Skeletal muscle tissue (tissue), 4 donors: ENCODE measurements around the gene CCDC192. TPM values are rescaled to one million over a fixed set of nuclear protein-coding genes. Genes with fewer than 3 reads are reported as not detected.

Experiments used
- H3K27ac ChIP-seq: one replicate; pipeline ENCODE4 v1.7.0; 2013; ENCODE audit warnings: mild to moderate bottlenecking, low read depth, low read length, inconsistent platforms
- H3K27me3 ChIP-seq, 3 donors: one replicate each; pipeline ENCODE4 v1.7.0; 2013; ENCODE audit warnings: low read length in 3 of 3; ENCODE audit not compliant: control insufficient read depth in 3 of 3, insufficient read depth in 3 of 3
- H3K36me3 ChIP-seq, 3 donors: one replicate each; pipeline ENCODE4 v1.7.0; 2013; ENCODE audit warnings: low read length in 3 of 3; ENCODE audit not compliant: control insufficient read depth in 3 of 3, insufficient read depth in 3 of 3
- H3K4me1 ChIP-seq, 3 donors: one replicate each; pipeline ENCODE4 v1.7.0; 2013; ENCODE audit warnings: low read length in 3 of 3, mild to moderate bottlenecking in 3 of 3; ENCODE audit not compliant: control insufficient read depth in 3 of 3, insufficient read depth in 3 of 3
- H3K4me3 ChIP-seq, 3 donors: one replicate each; pipeline ENCODE4 v1.7.0; 2013; ENCODE audit warnings: low read length in 3 of 3
- H3K9ac ChIP-seq, 3 donors: one replicate each; pipeline ENCODE4 v1.7.0; 2013; ENCODE audit warnings: low read length in 3 of 3, mild to moderate bottlenecking in 3 of 3, moderate library complexity in 2 of 3, low read depth in 1 of 3
- H3K9me3 ChIP-seq, 3 donors: one replicate each; pipeline ENCODE4 v1.7.0; 2013; ENCODE audit warnings: low read length in 3 of 3; ENCODE audit not compliant: control insufficient read depth in 3 of 3
- total RNA-seq: library from RNA; depleted of rRNA; stranded (reverse); fragments of >200 nt; gene quantifications from one replicate; pipeline ENCODE4 v1.2.3, GENCODE V29; 2014
- donor health status: Osteomylitis.

Gene CCDC192
- total RNA-seq, 1 donor from 2014 or later = not detected

DNA sequence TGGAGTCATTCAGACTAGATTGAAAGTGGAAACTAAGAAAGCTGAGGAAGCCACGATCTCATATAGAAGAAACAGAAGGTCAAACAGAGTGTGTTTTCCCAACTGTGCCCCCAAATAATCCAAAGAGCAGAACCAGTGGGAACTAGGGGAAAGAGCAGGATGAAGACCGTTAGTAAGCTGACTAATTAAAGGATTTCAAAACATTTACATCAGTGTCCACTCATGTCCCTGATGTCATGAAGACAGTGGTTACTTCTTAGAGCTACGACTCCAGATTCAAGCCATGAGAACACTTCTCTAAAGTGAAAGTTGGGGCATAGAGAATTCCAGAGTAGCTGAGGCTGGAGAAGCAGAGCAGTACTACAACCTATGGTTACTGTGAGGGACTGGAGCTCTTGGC is 260.7 kb downstream of the CCDC192 start:
- H3K4me3 ChIP-seq = no peak overlapping the region
- peaks cover 10 to 24% (median 23%) of the 10 kb centered on the region in 3 donors for H3K4me1 ChIP-seq
- no peaks in the 10 kb centered on the region for H3K27me3 ChIP-seq
- H3K9ac ChIP-seq = no peak overlapping the region
- H3K9me3 ChIP-seq = no peaks in the 10 kb centered on the region
- no peak overlapping the region for H3K27ac ChIP-seq
- H3K36me3 ChIP-seq = peaks cover 0 to 3% (median 0%) of the 10 kb centered on the region in 3 donors

- Histone ChIP-seq H3K27ac (no peak overlapping the region), H3K36me3 (peaks cover 0 to 3% (median 0%) of the 10 kb centered on the region in 3 donors), H3K9me3 (no peaks in the 10 kb centered on the region), H3K4me3 (no peak overlapping the region), H3K27me3 (no peaks in the 10 kb centered on the region), H3K4me1 (peaks cover 0 to 3% (median 3%) of the 10 kb centered on the region in 3 donors), H3K9ac (no peak overlapping the region)
Measured at GRCh38 chr5:127967323-127967982, 264.3 kb downstream of the CCDC192 start.

DNA sequence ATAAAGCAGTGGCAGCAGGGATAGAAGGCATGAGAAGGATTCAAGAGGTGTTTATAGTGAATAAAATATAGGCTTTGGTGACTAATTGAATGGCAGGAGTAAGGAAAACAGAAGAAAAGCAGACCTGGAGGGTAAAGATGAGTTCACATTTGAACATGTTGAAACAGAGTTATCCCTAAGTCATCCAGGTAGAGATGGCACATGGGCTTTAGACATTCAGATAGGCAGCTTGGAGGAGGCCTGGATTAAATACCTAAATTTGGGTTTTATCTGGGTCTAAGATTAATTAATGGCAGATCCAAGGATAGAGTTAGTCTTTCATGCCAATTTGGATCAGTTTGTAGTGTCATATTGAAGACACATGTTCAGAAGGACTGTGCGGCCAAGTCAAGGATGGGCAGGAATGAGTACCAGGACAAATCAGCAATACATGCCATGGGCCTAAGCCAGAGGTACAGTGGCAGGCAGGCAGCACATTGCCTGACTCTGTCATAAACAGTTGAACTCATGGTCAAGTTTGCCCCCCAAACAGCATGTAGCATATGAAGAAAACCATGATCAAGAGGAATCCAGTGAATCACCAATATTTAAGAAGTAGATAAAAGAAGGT is 264.9 kb downstream of the CCDC192 start:
- peaks cover 0 to 3% (median 3%) of the 10 kb centered on the region in 3 donors for H3K4me1 ChIP-seq

DNA sequence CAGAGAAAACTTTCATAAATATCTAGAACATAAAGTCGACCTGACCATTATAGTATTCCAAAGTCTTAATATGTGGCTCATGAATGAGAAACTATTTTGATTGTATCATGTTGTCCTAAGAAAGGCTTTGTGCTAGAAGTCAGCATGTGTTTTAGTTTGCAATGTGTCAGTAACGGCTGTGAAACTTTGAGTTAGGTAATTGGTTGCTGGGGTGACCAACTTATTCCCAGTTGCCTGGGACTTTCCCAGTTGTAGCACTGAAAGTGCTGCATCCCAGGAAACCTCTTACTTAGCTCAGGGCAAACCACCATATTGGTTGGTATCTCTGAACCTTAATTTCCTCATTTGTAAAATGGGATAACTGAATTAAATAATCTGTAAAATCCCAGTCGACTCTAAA is 265.8 kb downstream of the CCDC192 start:
- peaks cover 0 to 3% (median 3%) of the 10 kb centered on the region in 3 donors for H3K4me1 ChIP-seq
- no peaks in the 10 kb centered on the region for H3K9me3 ChIP-seq
- no peak overlapping the region for H3K9ac ChIP-seq
- peaks cover 0 to 3% (median 0%) of the 10 kb centered on the region in 3 donors for H3K36me3 ChIP-seq
- no peak overlapping the region for H3K27ac ChIP-seq
- no peak overlapping the region for H3K4me3 ChIP-seq
- H3K27me3 ChIP-seq = no peaks in the 10 kb centered on the region

More for the DNA sequence above, 264.9 kb downstream of the CCDC192 start:
- no peak overlapping the region for H3K9ac ChIP-seq
- H3K27me3 ChIP-seq = no peaks in the 10 kb centered on the region
- H3K27ac ChIP-seq = no peak overlapping the region
- H3K36me3 ChIP-seq = peaks cover 0 to 3% (median 0%) of the 10 kb centered on the region in 3 donors
- H3K4me3 ChIP-seq = no peak overlapping the region
- H3K9me3 ChIP-seq = no peaks in the 10 kb centered on the region

GRCh38 chr5:127969651-127970050 is 266.5 kb downstream of the CCDC192 start:
- Histone ChIP-seq H3K36me3 (peaks cover 0 to 3% (median 0%) of the 10 kb centered on the region in 3 donors), H3K4me3 (no peak overlapping the region), H3K9ac (no peak overlapping the region), H3K9me3 (no peaks in the 10 kb centered on the region), H3K4me1 (peaks cover 0 to 3% (median 3%) of the 10 kb centered on the region in 3 donors), H3K27ac (no peak overlapping the region), H3K27me3 (no peaks in the 10 kb centered on the region)

DNA sequence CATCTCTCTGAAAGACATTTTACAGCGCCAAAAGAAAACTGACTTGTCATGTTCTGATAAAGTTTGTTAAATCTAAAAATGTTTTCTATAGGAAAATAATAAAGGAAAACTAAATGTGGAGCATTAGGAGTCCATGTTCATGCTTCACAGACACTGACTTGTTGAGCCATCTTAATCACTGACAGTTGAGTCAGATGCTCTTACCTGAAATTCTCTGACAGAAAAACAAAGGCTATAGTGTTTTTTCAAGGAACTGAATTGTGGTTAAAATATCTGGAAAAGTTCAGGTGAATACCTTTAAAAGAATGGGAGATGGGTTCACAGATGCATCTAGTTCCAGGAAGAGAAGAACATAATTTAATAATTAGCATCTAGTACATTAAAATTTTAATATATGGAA is 266.9 kb downstream of the CCDC192 start:
- no peak overlapping the region for H3K9ac ChIP-seq

GRCh38 chr5:127970854-127971425 is 267.7 kb downstream of the CCDC192 start:
- H3K9me3 ChIP-seq = no peaks in the 10 kb centered on the region
- no peak overlapping the region for H3K4me3 ChIP-seq
- H3K9ac ChIP-seq = no peak overlapping the region
- H3K36me3 ChIP-seq = peaks cover 0 to 3% (median 0%) of the 10 kb centered on the region in 3 donors
- no peak overlapping the region for H3K27ac ChIP-seq
- H3K27me3 ChIP-seq = no peaks in the 10 kb centered on the region
- peaks cover 0 to 3% (median 3%) of the 10 kb centered on the region in 3 donors for H3K4me1 ChIP-seq

More for the DNA sequence above, 266.9 kb downstream of the CCDC192 start:
- H3K27me3 ChIP-seq = no peaks in the 10 kb centered on the region
- no peak overlapping the region for H3K27ac ChIP-seq
- H3K9me3 ChIP-seq = no peaks in the 10 kb centered on the region
- H3K4me1 ChIP-seq = peaks cover 0 to 3% (median 3%) of the 10 kb centered on the region in 3 donors
- no peak overlapping the region for H3K4me3 ChIP-seq
- H3K36me3 ChIP-seq = peaks cover 0 to 3% (median 0%) of the 10 kb centered on the region in 3 donors

GRCh38 chr5:127975961-127976360 is 272.8 kb downstream of the CCDC192 start:
- Histone ChIP-seq H3K27ac (no peak overlapping the region), H3K9ac (no peak overlapping the region), H3K36me3 (peaks cover 0 to 4% (median 0%) of the 10 kb centered on the region in 3 donors), H3K9me3 (no peaks in the 10 kb centered on the region), H3K27me3 (no peaks in the 10 kb centered on the region), H3K4me1 (no peaks in the 10 kb centered on the region), H3K4me3 (no peak overlapping the region)

DNA sequence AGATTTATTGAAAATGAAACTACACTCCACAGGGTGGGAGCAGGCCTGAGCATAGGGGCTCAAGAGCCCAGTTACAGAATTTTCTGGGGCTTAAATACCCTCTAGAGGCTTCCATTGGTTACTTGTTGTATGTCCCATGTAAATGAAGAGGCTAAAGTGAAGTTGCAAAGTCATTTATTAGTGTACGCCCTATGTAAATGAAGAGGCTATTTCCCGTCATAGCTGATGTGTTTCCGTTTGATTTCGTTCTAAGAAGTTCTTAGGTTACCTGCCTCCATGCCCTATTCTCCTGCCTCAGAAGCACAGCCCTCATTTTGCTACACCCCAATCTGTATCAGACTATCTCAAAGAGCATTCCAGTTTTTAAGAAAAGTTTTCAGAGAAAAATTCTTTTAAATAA is 273.3 kb downstream of the CCDC192 start:
- no peaks in the 10 kb centered on the region for H3K4me1 ChIP-seq
- no peak overlapping the region for H3K4me3 ChIP-seq
- no peak overlapping the region for H3K9ac ChIP-seq
- H3K27me3 ChIP-seq = no peaks in the 10 kb centered on the region
- no peaks in the 10 kb centered on the region for H3K9me3 ChIP-seq
- peaks cover 0 to 4% (median 0%) of the 10 kb centered on the region in 3 donors for H3K36me3 ChIP-seq
- H3K27ac ChIP-seq = no peak overlapping the region
